K562 (cell line): ENCODE results near the gene RAD17. TPM values are rescaled to one million over a fixed set of nuclear protein-coding genes. Genes with fewer than 3 reads are reported as not detected.

Experiments used
- ATAC-seq: fragments of 200-7000 bp; cut with Tn5 transposase; 3 replicates; pipeline ENCODE4 v1.9.1; 2020; ENCODE audit warnings: moderate library complexity
- BruUV-seq: library from RNA; stranded (reverse); fragments of 400-500 nt; replicated peaks from 2 replicates; lab custom pipeline; 2021; lab: Mats Ljungman, UMichigan
- CTCF ChIA-PET: fragments of 300-600 bp; formaldehyde crosslinking; extraction: SDS; loops from one replicate; lab custom pipeline; 2021; ENCODE audit warnings: low intra/inter-chr PET ratio; lab: Yijun Ruan, JAX
- POLR2A ChIA-PET: fragments of 300-600, 350-650 bp; sonication (Branson Sonifier 250); formaldehyde crosslinking; extraction: SDS; loops from one replicate; lab custom pipeline; 2021; ENCODE audit warnings: antibody characterized with exemption, inconsistent platforms; lab: Yijun Ruan, JAX
- DNase-seq, 4 experiments: peaks; one replicate each; pipeline versions ENCODE4 v3.0.0 to v3.0.0-alpha.2; 2011 to 2018; ENCODE audit warnings: low spot score in 3 of 4, mixed read lengths in 3 of 4; ENCODE audit errors: extremely low read depth in 1 of 4
- FAIRE-seq: peaks from 2 replicates; lab custom pipeline; 2011; peaks lifted over from hg19 to GRCh38; lab: Jason Lieb, UNC
- H2AFZ ChIP-seq: 2 replicates; pipeline ENCODE4 v1.6.0; 2011; ENCODE audit warnings: low read depth, low read length, control low read depth, inconsistent platforms
- H3K27ac ChIP-seq: fragments of 200-600 bp; 3 replicates; pipeline ENCODE4 v1.8.0; 2011; ENCODE audit warnings: low read depth, mild to moderate bottlenecking, control low read depth, inconsistent platforms, low read length, moderate library complexity, mixed read lengths; ENCODE audit errors: extremely low read depth
- H3K27me3 ChIP-seq, 2 experiments: fragments of 300-600 bp in 1 of 2; 2 replicates in 1 of 2; 3 replicates in 1 of 2; pipeline versions ENCODE4 v1.6.0 to v1.8.0; 2011; ENCODE audit warnings: inconsistent platforms in 2 of 2, low read length in 2 of 2, mild to moderate bottlenecking in 1 of 2, mixed read lengths in 1 of 2, moderate library complexity in 1 of 2; ENCODE audit not compliant: control insufficient read depth in 2 of 2, insufficient read depth in 2 of 2
- H3K36me3 ChIP-seq: fragments of 300-600 bp; 3 replicates; pipeline ENCODE4 v1.8.0; 2011; ENCODE audit warnings: mild to moderate bottlenecking, low read length, inconsistent platforms; ENCODE audit not compliant: control insufficient read depth, insufficient read depth
- H3K4me1 ChIP-seq, 2 experiments: fragments of 200-600 bp in 1 of 2; replicated peaks in 1 of 2; 2 replicates in 1 of 2; 3 replicates in 1 of 2; pipeline versions ENCODE4 v1.5.1 to v1.8.0; 2011; ENCODE audit warnings: inconsistent platforms in 2 of 2, low read length in 2 of 2, mild to moderate bottlenecking in 1 of 2, mixed read lengths in 1 of 2, moderate library complexity in 1 of 2; ENCODE audit not compliant: control insufficient read depth in 2 of 2, insufficient read depth in 2 of 2
- H3K4me2 ChIP-seq: 2 replicates; pipeline ENCODE4 v1.6.1; 2011; ENCODE audit warnings: low read length, control low read depth, inconsistent platforms, mixed read lengths; ENCODE audit not compliant: insufficient read depth
- H3K4me3 ChIP-seq: fragments of 200-600 bp; sonication (generic), shearing (Covaris generic); 2 replicates; pipeline ENCODE4 v1.5.1; 2016; ENCODE audit warnings: control low read depth, inconsistent platforms
- H3K79me2 ChIP-seq: fragments of 200-600 bp; 3 replicates; pipeline ENCODE4 v1.8.0; 2011; ENCODE audit warnings: low read length, inconsistent platforms; ENCODE audit not compliant: control insufficient read depth, insufficient read depth
- H3K9ac ChIP-seq, 2 experiments: 2 replicates each; pipeline versions ENCODE4 v1.6.0 to v1.6.1; 2011; ENCODE audit warnings: low read depth in 2 of 2, low read length in 2 of 2, control low read depth in 1 of 2, inconsistent platforms in 1 of 2, mild to moderate bottlenecking in 1 of 2, mixed read lengths in 1 of 2; ENCODE audit not compliant: insufficient read depth in 1 of 2
- H3K9me1 ChIP-seq: one replicate; pipeline ENCODE4 v1.6.0; 2011; ENCODE audit warnings: inconsistent platforms, mild to moderate bottlenecking, low read length, moderate library complexity; ENCODE audit not compliant: control insufficient read depth, insufficient read depth
- H3K9me3 ChIP-seq: replicated peaks from 2 replicates; pipeline ENCODE4 v1.5.1; 2011; ENCODE audit warnings: low read depth, low read length, inconsistent platforms; ENCODE audit not compliant: control insufficient read depth, insufficient read depth
- H4K20me1 ChIP-seq: replicated peaks from 2 replicates; pipeline ENCODE4 v1.6.1; 2011; ENCODE audit warnings: low read length, inconsistent platforms, mixed read lengths; ENCODE audit not compliant: control insufficient read depth, insufficient read depth
- ARNT ChIP-seq, 2 experiments: fragments of 450-650 bp; IDR thresholded peaks; 2 replicates each; pipeline ENCODE4 v1.6.1; 2016; ENCODE audit warnings: mild to moderate bottlenecking in 1 of 2
- EP300 ChIP-seq: IDR thresholded peaks from 2 replicates; pipeline ENCODE4 v1.6.1; 2012; ENCODE audit warnings: low read length, improper control_type of control experiment
- ILK ChIP-seq: fragments of 450-650 bp; IDR thresholded peaks from 2 replicates; pipeline ENCODE4 v1.6.1; 2016; ENCODE audit warnings: missing genetic modification characterization, low read depth, mild to moderate bottlenecking, missing compliant biosample characterization, moderate library complexity, borderline replicate concordance
- MCM3 ChIP-seq: fragments of 450-650 bp; IDR thresholded peaks from 2 replicates; pipeline ENCODE4 v1.6.1; 2016
- NRF1 ChIP-seq, 2 experiments: fragments of 450-650 bp; IDR thresholded peaks in 1 of 2; conservative IDR thresholded peaks in 1 of 2; 2 replicates each; pipeline ENCODE4 v1.6.1; 2014; ENCODE audit warnings: mild to moderate bottlenecking in 2 of 2
- PTRF ChIP-seq: fragments of 450-650 bp; IDR thresholded peaks from 2 replicates; pipeline ENCODE4 v1.6.1; 2016; ENCODE audit warnings: mild to moderate bottlenecking, missing genetic modification characterization, missing compliant biosample characterization
- SRSF7 ChIP-seq: fragments of 200-400 bp; formaldehyde crosslinking; optimal IDR thresholded peaks from 2 replicates; pipeline ENCODE3; 2017; ENCODE audit warnings: mild to moderate bottlenecking, low read depth, low read length
- ZNF174 ChIP-seq: fragments of 250-450 bp; sonication (Bioruptor Pico); IDR thresholded peaks from 2 replicates; pipeline ENCODE4 v1.4.0; 2020; ENCODE audit warnings: mild to moderate bottlenecking
- ZNF778 ChIP-seq: fragments of 450-650 bp; formaldehyde crosslinking; IDR thresholded peaks from 2 replicates; pipeline ENCODE4 v1.4.0; 2020; ENCODE audit warnings: mild to moderate bottlenecking, moderate library complexity
- ZNF830 ChIP-seq: fragments of 250-450 bp; sonication (Bioruptor Pico); IDR thresholded peaks from 2 replicates; pipeline ENCODE4 v1.5.0; 2021; ENCODE audit warnings: mild to moderate bottlenecking
- WGBS: fragments of 100-300 bp; shearing (Covaris generic); methylation state at CpG from one replicate; pipeline ENCODE4 v1.1.6; 2016; ENCODE audit warnings: low coverage, mixed read lengths; ENCODE audit not compliant: insufficient coverage; ENCODE audit errors: missing lambda C conversion rate; 5-methylcytosine and 5-hydroxymethylcytosine counted together
- in situ Hi-C: fragments of 300-500 bp; cut with MboI; formaldehyde crosslinking; loops from 4 replicates; pipeline ENCODE4 v1.15.0; 2018; ENCODE audit warnings: inconsistent platforms, mixed read lengths
- intact Hi-C: fragments of 100-400 bp; cut with micrococcal nuclease; formaldehyde crosslinking; loops from 2 replicates; pipeline ENCODE4 v1.14.2; 2022
- polyA plus RNA-seq, 8 experiments: library from polyadenylated mRNA; depleted of rRNA in 4 of 8; stranded (reverse) in 5 of 8; unstranded in 3 of 8; fragments of >200 nt; fragmentation: Nextera tagmentation in 2 of 8; fragmentation: Illumina TruSeq in 1 of 8; extraction: Ambion mirVana in 2 of 8; extraction: Trizol in 1 of 8; gene quantifications; 2 replicates each; pipeline versions ENCODE4 v1.2.1 to v1.2.3, GENCODE V29; 2011 to 2014; ENCODE audit warnings: inconsistent platforms in 1 of 8, missing spikeins in 1 of 8
- total RNA-seq, 7 experiments: library from RNA; depleted of rRNA in 6 of 7; stranded (reverse); fragments of >200 nt in 6 of 7; fragmentation: Illumina TruSeq in 2 of 7; extraction: Trizol in 2 of 7; gene quantifications; 2 replicates each; pipeline versions ENCODE4 v1.2.1 to v1.2.3, GENCODE V29; 2011 to 2021; ENCODE audit warnings: low replicate concordance in 1 of 7
- TF ChIP-seq, protein P1 (sequence below): fragments of 250-450 bp; sonication (Bioruptor Pico); IDR thresholded peaks from 2 replicates; pipeline ENCODE4 v1.5.0; 2021; ENCODE audit warnings: mild to moderate bottlenecking, moderate library complexity
- TF ChIP-seq, protein P2 (sequence below): fragments of 450-650 bp; IDR thresholded peaks from 2 replicates; pipeline ENCODE4 v1.6.1; 2016; ENCODE audit warnings: low read depth

The RAD17 gene
- total and polyA plus RNA-seq, 9 of the 15 experiments (the other 6 are each of a cell fraction or from before 2014, with no cell fraction given): 21.1 to 50.1 (median 40.1) TPM

DNA sequence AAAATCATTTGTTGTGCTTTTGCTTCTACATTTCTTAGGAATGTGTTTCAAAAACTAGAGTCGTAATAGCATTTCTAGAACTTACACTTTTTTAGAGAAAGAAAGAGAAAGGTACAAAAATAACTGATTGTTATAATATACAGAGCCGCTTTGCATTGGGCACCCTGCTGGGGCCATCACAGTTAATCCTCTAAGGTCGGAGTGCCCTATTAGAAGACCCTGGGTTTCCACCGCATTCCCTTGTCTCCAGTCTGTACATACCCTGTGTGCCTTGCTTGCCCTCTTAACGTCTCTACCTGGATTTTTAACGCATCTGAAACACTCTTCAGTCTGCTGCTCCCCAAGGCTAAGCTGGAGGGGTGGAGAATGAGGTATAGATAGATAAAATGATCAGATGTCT is 46.6 kb downstream of the RAD17 start:
- Histone ChIP-seq H2AFZ (no peak overlapping the region), H3K36me3 (peaks cover 35% of the 10 kb centered on the region), H3K27me3 (no peaks in the 10 kb centered on the region), H3K79me2 (no peaks in the 10 kb centered on the region), H3K4me1 (no peaks in the 10 kb centered on the region), H3K27ac (no peak overlapping the region), H3K9ac (no peak overlapping the region), H3K9me3 (no peaks in the 10 kb centered on the region), H3K9me1 (no peaks in the 10 kb centered on the region), H4K20me1 (no peaks in the 10 kb centered on the region), H3K4me3 (no peak overlapping the region), H3K4me2 (no peak overlapping the region)
- no peak for DNase-seq
- FAIRE-seq: no peak
- WGBS: 87% methylated on average over 6 of the region's 6 CpGs
- CTCF ChIA-PET: no interaction called here
- POLR2A ChIA-PET: no interaction called here
- BruUV-seq: no TSS peak
- in situ Hi-C loops (no loop called here), intact Hi-C loops (no loop called here)
- no peak for ATAC-seq
- TF ChIP-seq EP300: no peak
- TF ChIP-seq, protein P1, sequence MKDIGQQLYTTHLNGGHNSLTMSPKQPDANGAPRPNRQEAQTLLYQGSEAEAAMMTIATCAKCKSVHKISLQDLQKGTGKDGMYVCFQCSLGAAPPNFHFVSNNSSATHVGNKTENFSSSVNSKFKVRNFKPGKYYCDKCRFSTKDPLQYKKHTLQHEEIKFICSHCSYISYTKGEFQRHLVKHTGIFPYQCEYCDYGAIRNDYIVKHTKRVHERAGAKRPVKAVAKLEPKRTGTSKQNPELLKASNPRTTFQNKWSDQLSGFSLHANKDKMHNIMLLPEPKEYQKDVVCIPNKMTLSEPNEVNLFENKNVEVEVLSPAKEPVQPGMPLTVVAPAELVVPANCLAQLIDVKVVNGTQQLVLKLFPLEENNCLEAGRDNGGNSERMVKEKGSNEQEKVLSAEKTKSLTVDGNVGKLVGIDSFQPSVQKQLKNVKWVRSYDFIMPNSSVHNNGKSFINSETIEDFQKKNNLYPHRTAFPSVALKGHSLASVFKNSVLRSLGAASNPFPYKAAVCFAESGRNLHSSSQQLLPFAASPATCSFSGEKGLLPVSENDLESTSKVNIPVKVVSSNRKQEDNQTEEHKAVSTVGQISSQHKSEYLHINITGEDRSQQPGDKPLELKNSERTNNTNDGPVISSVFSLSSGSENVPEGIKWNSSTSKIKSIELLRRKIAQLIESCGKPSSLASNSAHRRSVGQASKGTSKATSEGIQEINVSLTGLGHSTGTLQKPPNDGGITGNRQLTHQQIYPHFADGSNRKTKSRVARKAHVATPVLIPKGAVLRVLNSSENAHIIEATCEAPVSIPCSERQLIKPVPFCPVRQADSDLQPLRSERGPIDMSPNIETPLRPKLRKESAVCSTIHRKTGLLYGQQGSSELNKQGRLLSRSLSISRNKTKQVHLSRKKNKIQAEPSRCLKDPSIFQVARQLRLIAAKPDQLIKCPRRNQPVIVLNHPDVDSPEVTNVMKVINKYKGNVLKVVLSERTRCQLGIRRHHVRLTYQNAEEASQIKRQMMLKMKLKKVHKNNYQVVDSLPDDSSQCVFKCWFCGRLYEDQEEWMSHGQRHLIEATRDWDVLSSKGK: no peak
- TF ChIP-seq PTRF (tag): no peak
- no peak for TF ChIP-seq ARNT (IDR thresholded peaks at IDR 0.05)
- TF ChIP-seq NRF1 (conservative IDR thresholded peaks at IDR 0.05 in 1 of 2, IDR thresholded peaks at IDR 0.05 in 1 of 2): no peak
- no peak for TF ChIP-seq ZNF174 (CRISPR knock-in tag)
- TF ChIP-seq, protein P2, sequence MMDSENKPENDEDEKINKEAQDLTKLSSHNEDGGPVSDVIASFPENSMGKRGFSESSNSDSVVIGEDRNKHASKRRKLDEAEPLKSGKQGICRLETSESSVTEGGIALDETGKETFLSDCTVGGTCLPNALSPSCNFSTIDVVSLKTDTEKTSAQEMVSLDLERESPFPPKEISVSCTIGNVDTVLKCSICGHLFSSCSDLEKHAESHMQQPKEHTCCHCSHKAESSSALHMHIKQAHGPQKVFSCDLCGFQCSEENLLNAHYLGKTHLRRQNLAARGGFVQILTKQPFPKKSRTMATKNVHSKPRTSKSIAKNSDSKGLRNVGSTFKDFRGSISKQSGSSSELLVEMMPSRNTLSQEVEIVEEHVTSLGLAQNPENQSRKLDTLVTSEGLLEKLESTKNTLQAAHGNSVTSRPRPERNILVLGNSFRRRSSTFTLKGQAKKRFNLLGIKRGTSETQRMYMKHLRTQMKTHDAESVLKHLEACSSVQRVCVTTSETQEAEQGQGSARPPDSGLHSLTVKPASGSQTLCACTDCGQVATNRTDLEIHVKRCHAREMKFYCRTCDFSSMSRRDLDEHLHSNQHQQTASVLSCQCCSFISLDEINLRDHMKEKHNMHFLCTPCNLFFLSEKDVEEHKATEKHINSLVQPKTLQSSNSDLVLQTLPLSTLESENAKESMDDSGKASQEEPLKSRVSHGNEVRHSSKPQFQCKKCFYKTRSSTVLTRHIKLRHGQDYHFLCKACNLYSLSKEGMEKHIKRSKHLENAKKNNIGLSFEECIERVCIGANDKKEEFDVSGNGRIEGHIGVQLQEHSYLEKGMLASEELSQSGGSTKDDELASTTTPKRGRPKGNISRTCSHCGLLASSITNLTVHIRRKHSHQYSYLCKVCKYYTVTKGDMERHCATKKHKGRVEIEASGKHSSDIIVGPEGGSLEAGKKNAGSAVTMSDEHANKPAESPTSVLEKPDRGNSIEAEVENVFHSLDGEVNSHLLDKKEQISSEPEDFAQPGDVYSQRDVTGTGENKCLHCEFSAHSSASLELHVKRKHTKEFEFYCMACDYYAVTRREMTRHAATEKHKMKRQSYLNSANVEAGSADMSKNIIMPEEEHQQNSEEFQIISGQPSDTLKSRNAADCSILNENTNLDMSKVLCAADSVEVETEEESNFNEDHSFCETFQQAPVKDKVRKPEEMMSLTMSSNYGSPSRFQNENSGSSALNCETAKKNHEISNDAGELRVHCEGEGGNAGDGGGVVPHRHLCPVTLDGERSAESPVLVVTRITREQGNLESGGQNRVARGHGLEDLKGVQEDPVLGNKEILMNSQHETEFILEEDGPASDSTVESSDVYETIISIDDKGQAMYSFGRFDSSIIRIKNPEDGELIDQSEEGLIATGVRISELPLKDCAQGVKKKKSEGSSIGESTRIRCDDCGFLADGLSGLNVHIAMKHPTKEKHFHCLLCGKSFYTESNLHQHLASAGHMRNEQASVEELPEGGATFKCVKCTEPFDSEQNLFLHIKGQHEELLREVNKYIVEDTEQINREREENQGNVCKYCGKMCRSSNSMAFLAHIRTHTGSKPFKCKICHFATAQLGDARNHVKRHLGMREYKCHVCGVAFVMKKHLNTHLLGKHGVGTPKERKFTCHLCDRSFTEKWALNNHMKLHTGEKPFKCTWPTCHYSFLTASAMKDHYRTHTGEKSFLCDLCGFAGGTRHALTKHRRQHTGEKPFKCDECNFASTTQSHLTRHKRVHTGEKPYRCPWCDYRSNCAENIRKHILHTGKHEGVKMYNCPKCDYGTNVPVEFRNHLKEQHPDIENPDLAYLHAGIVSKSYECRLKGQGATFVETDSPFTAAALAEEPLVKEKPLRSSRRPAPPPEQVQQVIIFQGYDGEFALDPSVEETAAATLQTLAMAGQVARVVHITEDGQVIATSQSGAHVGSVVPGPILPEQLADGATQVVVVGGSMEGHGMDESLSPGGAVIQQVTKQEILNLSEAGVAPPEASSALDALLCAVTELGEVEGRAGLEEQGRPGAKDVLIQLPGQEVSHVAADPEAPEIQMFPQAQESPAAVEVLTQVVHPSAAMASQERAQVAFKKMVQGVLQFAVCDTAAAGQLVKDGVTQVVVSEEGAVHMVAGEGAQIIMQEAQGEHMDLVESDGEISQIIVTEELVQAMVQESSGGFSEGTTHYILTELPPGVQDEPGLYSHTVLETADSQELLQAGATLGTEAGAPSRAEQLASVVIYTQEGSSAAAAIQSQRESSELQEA: no peak
- TF ChIP-seq ZNF778 (CRISPR knock-in tag): no peak
- no peak for TF ChIP-seq MCM3
- no peak for TF ChIP-seq SRSF7
- TF ChIP-seq ZNF830 (CRISPR knock-in tag): no peak
- TF ChIP-seq ILK (tag): no peak
- TF ChIP-seq, all 486 proteins: peak for 0
